Stimulated activated CD8-positive, alpha-beta memory T cell treated with anti-CD3 and anti-CD28 coated beads, Interleukin-15, amount 100 ng/mL, for 4 hours (primary cell): Measurements from ENCODE around the gene RNF225.
"Not testable (repeated sequence)": the region's sequence is repeated elsewhere in the genome, so short reads cannot be mapped to it uniquely, and the experiment has no call there.

Source experiments
- DNase-seq, 2 donors: peaks; one replicate each; pipeline ENCODE4 v3.0.0-alpha.2; 2020; ENCODE audit warnings: low read depth in 2 of 2

The RNF225 gene

DNA sequence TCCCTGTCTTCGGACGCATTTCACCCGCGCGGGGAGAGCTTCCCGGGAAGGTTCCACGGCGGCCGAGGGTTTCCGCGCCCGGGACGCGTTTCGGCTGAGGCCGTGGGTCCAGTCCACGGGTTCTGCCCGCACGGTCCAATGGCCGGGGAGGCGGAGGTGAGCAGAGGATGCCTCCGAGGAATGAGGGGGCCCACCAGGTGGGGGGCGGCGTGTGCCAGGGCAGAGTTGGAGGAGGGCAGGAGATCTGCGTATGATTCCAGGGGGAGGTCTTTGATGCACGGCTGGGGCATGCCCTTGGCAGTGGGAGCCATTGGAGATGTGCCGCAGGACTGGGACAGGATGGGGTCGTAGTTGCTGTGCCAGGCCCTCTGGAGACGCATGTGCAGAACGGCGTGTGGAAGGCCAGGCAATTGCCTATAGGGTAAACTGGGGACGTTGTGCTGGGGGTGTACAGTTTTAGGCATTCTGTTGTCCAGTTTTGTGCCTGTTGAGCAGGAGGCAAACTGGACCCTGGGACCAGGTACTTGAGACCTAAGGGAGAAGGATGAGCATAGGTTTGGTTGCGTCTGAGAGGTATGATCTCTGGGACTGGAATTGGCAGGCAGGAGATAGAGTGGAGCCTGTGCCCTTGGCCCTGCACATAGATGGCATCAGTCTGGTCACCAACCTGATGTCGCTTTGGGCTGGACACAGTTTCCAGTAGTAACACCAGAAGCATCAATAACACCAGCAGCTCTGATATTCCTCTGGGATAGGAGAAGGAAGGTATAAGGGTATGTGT, 13.7 kb downstream of the RNF225 start:
- DNase-seq = no peak

GRCh38 chr19:58416604-58417003, 21.1 kb downstream of the RNF225 start:
- DNase-seq = no peak

DNA sequence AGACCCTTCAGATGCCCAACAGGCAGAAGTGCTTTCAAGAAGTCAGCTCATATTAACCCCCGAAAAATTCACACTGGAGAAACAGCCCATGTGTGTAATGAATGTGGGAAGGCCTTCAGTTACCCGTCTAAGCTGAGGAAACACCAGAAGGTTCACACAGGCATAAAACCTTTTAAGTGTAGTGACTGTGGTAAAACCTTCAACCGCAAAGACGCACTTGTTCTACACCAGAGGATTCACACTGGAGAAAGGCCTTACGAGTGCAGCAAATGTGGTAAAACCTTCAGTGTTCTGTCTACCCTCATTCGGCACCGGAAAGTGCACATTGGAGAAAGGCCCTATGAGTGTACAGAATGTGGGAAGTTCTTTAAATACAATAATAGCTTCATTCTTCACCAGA, 21.6 kb downstream of the RNF225 start:
- DNase-seq = no peak

- no peak for DNase-seq
Observed at GRCh38 chr19:58428617-58429016, 33.2 kb downstream of the RNF225 start.

- no peak for DNase-seq
Observed at GRCh38 chr19:58429745-58430144, 34.3 kb downstream of the RNF225 start.

GRCh38 chr19:58434217-58434616, 38.8 kb downstream of the RNF225 start:
- DNase-seq = no peak

GRCh38 chr19:58439576-58440554, 44.4 kb downstream of the RNF225 start, which contains the start of gene ZNF132:
Gene ZNF132, minus strand, starts transcription at chr19:58440153. Its CDS starts 332 bp downstream, at chr19:58439821.
- DNase-seq = peak; percentile 88 to 95

- DNase-seq = no peak
Observed at GRCh38 chr19:58440556-58440955, 45.1 kb downstream of the RNF225 start.

GRCh38 chr19:58442986-58443385, 47.5 kb downstream of the RNF225 start:
- not testable (repeated sequence) for DNase-seq
